CD1c-positive myeloid dendritic cell (primary cell): ENCODE measurements around the gene FIZ1.
"Not testable (repeated sequence)": the region's sequence is repeated elsewhere in the genome, so short reads cannot be mapped to it uniquely, and the experiment has no call there.

Source experiments
- DNase-seq: peaks from one replicate; pipeline ENCODE4 v3.0.0-alpha.2; 2016; ENCODE audit errors: extremely low spot score

Gene FIZ1

GRCh38 chr19:55594996-55595545 is 4.2 kb downstream of the FIZ1 start:
- DNase-seq, result no peak

- no peak for DNase-seq
Measured at GRCh38 chr19:55593096-55593772, 6.1 kb downstream of the FIZ1 start.

- no peak for DNase-seq
Measured at GRCh38 chr19:55592391-55593090, 6.8 kb downstream of the FIZ1 start.

GRCh38 chr19:55591555-55591954 is 7.8 kb downstream of the FIZ1 start:
- no peak for DNase-seq

GRCh38 chr19:55590617-55591016 is 8.7 kb downstream of the FIZ1 start:
- no peak for DNase-seq

GRCh38 chr19:55590109-55590508 is 9.2 kb downstream of the FIZ1 start:
- no peak for DNase-seq

GRCh38 chr19:55588738-55589137 is 10.6 kb downstream of the FIZ1 start:
- DNase-seq, result no peak

- DNase-seq, result peak; percentile 95
Measured at GRCh38 chr19:55586976-55587668, 12.2 kb downstream of the FIZ1 start.

GRCh38 chr19:55585658-55586339 is 13.5 kb downstream of the FIZ1 start:
- DNase-seq, result no peak

GRCh38 chr19:55584871-55585270 is 14.4 kb downstream of the FIZ1 start:
- DNase-seq, result no peak

GRCh38 chr19:55583897-55584296 is 15.4 kb downstream of the FIZ1 start:
- not testable (repeated sequence) for DNase-seq

- not testable (repeated sequence) for DNase-seq
Measured at GRCh38 chr19:55582284-55582683, 17.0 kb downstream of the FIZ1 start.

- no peak for DNase-seq
Measured at GRCh38 chr19:55581823-55582223, 17.5 kb downstream of the FIZ1 start.

- DNase-seq, result no peak
Measured at GRCh38 chr19:55581145-55581822, 18.0 kb downstream of the FIZ1 start.

GRCh38 chr19:55580628-55581144 is 18.6 kb downstream of the FIZ1 start, which contains the start of gene ZNF579:
Gene ZNF579 (minus strand): TSS chr19:55580848. CDS start chr19:55579639, 1,209 bp downstream.
- peak; percentile 81 for DNase-seq

- DNase-seq, result no peak
Measured at GRCh38 chr19:55579766-55580621, 19.3 kb downstream of the FIZ1 start.

- DNase-seq, result no peak
Measured at GRCh38 chr19:55578761-55579747, 20.3 kb downstream of the FIZ1 start.

- DNase-seq, result no peak
Measured at GRCh38 chr19:55578031-55578760, 21.1 kb downstream of the FIZ1 start.
